Activated B cell treated with CpG ODN at 0.5 μM for 24 hours (primary cell): ENCODE results near the gene ZCCHC17. TPM values are rescaled to one million over a fixed set of nuclear protein-coding genes. Genes with fewer than 3 reads are reported as not detected.

Experiments
- ATAC-seq: fragments of 200-7000 bp; cut with Tn5 transposase; one replicate; pipeline ENCODE4 v1.10.0; 2021; ENCODE audit warnings: low read depth, mild to moderate bottlenecking, moderate library complexity
- CTCF ChIA-PET: fragments of 350-600 bp; sonication (Branson Sonifier 250); formaldehyde crosslinking; loops from one replicate; lab custom pipeline; 2021; ENCODE audit warnings: antibody characterized with exemption; lab: Charles Lee
- POLR2A ChIA-PET: fragments of 350-600 bp; sonication (Branson Sonifier 250); formaldehyde crosslinking; loops from one replicate; lab custom pipeline; 2021; ENCODE audit warnings: antibody characterized with exemption; lab: Charles Lee
- DNase-seq: peaks from one replicate; pipeline ENCODE4 v3.0.0; 2022
- H3K27ac Mint-ChIP-seq: one replicate; pipeline ENCODE4 v1.8.0; 2020; ENCODE audit warnings: mixed read lengths
- H3K27me3 Mint-ChIP-seq: one replicate; pipeline ENCODE4 v1.8.0; 2021; ENCODE audit warnings: mixed read lengths
- H3K36me3 Mint-ChIP-seq: one replicate; pipeline ENCODE4 v1.8.0; 2021; ENCODE audit warnings: low read depth, mixed read lengths
- H3K4me1 Mint-ChIP-seq: one replicate; pipeline ENCODE4 v1.8.0; 2021; ENCODE audit warnings: mixed read lengths
- H3K4me3 Mint-ChIP-seq: one replicate; pipeline ENCODE4 v1.8.0; 2020; ENCODE audit warnings: mild to moderate bottlenecking, mixed read lengths
- H3K9me3 Mint-ChIP-seq: one replicate; pipeline ENCODE4 v1.8.0; 2020; ENCODE audit warnings: mixed read lengths
- intact Hi-C: fragments of 100-400 bp; cut with micrococcal nuclease; formaldehyde crosslinking; loops from one replicate; pipeline ENCODE4 v1.15.1; 2024
- total RNA-seq: library from RNA; stranded (reverse); gene quantifications from 2 replicates; pipeline ENCODE4 v1.2.3, GENCODE V29; 2022
- TF ChIP-seq, protein P1 (sequence below): fragments of 200-600 bp; IDR thresholded peaks from one replicate; pipeline ENCODE4 v1.8.0; 2022; ENCODE audit warnings: antibody characterized with exemption, mild to moderate bottlenecking

Gene ZCCHC17
- total RNA-seq, 1 donor from 2014 or later = 19.5 TPM

DNA sequence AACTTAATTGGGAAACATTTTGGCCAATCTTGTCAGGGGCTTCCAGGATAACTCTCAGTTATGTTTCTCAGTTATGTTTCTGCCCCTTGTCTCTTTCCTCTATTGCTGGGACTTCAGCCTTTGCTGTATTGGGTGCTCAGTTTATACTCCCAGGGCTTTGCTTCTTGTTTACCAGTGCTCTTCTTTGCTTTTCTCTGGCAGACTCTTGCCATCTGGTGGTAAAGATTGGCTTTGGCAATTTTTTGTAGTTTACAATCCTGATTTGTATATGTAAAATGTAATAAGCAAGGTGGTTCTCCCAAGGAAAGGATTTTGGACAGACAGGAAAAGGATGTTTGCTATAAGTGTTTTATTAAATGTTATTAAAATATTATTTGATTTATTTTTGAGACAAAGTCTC is 38.2 kb downstream of the ZCCHC17 start:
- Mint-ChIP-seq H3K4me3 (no peak overlapping the region), H3K9me3 (no peaks in the 10 kb centered on the region), H3K27me3 (no peaks in the 10 kb centered on the region), H3K36me3 (peaks cover 38% of the 10 kb centered on the region), H3K4me1 (peaks cover 7% of the 10 kb centered on the region), H3K27ac (no peak overlapping the region)
- TF ChIP-seq, protein P1, sequence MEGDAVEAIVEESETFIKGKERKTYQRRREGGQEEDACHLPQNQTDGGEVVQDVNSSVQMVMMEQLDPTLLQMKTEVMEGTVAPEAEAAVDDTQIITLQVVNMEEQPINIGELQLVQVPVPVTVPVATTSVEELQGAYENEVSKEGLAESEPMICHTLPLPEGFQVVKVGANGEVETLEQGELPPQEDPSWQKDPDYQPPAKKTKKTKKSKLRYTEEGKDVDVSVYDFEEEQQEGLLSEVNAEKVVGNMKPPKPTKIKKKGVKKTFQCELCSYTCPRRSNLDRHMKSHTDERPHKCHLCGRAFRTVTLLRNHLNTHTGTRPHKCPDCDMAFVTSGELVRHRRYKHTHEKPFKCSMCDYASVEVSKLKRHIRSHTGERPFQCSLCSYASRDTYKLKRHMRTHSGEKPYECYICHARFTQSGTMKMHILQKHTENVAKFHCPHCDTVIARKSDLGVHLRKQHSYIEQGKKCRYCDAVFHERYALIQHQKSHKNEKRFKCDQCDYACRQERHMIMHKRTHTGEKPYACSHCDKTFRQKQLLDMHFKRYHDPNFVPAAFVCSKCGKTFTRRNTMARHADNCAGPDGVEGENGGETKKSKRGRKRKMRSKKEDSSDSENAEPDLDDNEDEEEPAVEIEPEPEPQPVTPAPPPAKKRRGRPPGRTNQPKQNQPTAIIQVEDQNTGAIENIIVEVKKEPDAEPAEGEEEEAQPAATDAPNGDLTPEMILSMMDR = no peak
- ChIA-PET CTCF (interaction anchor here (1.0 to 1.2 kb wide), 2 partner anchors 154 to 215 kb away, joined by 3 read pairs; no protein-coding TSS in a partner anchor), POLR2A (no interaction called here)
- ATAC-seq = no peak
- DNase-seq = no peak
- intact Hi-C loops = loop anchor here (2.0 kb wide), 1 partner anchor 150 kb away; no protein-coding TSS in a partner anchor

DNA sequence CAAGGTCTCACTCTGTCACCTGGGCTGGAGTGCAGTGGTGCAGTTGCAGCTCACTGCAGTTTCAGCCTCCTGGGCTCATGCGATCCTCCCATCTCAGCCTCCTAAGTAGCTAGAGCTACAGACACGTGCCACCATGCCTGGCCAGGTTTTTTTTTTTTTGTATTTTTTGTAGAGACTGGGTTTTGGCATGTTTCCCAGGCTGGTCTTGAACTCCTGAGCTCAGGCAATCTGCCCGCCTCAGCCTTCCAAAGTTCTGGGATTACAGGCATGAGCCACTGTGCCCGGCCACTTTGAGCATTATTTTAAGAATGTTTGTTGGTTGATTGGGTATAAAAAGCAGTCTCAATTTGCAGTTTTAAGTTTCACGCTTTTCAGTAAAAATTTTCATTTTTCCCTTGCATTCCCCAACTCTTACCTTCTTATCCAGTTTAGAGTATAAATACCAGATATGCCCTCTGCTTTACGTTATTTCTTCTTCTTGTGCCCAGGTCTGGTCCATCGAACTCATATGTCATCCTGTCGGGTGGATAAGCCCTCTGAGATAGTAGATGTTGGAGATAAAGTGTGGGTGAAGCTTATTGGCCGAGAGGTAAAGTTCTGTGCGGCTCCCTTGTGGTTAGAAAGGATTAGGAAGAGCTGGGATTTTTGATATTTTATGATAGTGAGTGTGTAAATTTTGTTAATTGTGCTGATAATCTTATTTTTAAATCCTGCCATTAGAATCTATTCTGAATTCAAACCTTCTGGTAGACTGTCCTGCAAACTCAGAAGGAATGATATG is 40.0 kb downstream of the ZCCHC17 start:
- intact Hi-C loops = no loop called here

DNA sequence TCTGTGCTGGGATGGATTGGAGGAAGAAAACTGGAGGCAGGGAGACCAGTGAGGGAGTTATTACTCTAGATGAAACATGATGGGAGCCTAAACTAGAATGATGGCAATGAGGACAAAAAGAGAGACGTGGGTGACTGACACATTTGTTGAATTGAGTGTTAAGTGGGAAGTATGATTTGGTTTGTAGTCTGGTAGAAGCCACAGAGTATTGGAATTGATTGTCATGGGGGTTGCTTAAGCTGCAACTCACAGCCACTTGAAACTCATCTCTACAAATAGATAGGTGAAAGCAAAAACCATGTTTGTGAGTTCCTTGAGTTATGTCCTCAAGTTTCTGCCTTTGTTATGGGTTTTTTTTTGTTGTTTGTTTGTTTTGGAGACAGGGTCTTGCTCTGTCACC is 47.7 kb downstream of the ZCCHC17 start:
- TF ChIP-seq, protein P1 = no peak
- Mint-ChIP-seq H3K9me3 (no peaks in the 10 kb centered on the region), H3K4me1 (peaks cover 11% of the 10 kb centered on the region), H3K4me3 (no peak overlapping the region), H3K36me3 (peaks cover 64% of the 10 kb centered on the region), H3K27ac (no peak overlapping the region), H3K27me3 (no peaks in the 10 kb centered on the region)
- intact Hi-C loops = no loop called here
- DNase-seq (no peak), ATAC-seq (no peak)
- POLR2A ChIA-PET = no interaction called here
- CTCF ChIA-PET = no interaction called here

More for the DNA sequence above, 40.0 kb downstream of the ZCCHC17 start:
- Mint-ChIP-seq H3K36me3 (peaks cover 41% of the 10 kb centered on the region), H3K4me1 (peaks cover 7% of the 10 kb centered on the region), H3K27me3 (no peaks in the 10 kb centered on the region), H3K9me3 (no peaks in the 10 kb centered on the region), H3K27ac (no peak overlapping the region), H3K4me3 (no peak overlapping the region)
- ChIA-PET POLR2A (no interaction called here), CTCF (no interaction called here)
- ATAC-seq = no peak
- TF ChIP-seq, protein P1 = no peak
- no peak for DNase-seq

DNA sequence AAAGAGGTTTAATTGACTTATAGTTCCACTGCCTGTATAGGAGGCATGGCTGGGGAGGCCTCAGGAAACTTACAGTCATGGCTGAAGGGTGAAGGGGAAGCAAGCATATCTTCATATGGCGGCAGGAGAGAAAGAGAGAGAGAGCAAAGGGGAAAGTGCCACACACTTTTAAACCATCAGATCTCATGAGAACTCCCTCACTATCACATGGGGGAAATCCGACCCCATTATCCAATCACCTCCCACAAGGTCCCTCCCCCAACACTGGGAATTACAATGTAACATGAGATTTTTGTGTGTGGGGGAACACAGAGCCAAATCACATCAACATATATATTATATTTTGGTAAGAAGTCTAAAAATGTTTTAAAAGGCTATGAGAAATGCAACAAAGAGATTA is 48.8 kb downstream of the ZCCHC17 start:
- H3K36me3 Mint-ChIP-seq = peaks cover 63% of the 10 kb centered on the region
- H3K27me3 Mint-ChIP-seq = no peaks in the 10 kb centered on the region
- CTCF ChIA-PET = no interaction called here
- H3K4me3 Mint-ChIP-seq = no peak overlapping the region
- DNase-seq (no peak), ATAC-seq (no peak)
- H3K9me3 Mint-ChIP-seq = no peaks in the 10 kb centered on the region
- intact Hi-C loops = no loop called here
- POLR2A ChIA-PET = no interaction called here
- no peak overlapping the region for H3K27ac Mint-ChIP-seq
- H3K4me1 Mint-ChIP-seq = peaks cover 11% of the 10 kb centered on the region
- TF ChIP-seq, protein P1 = no peak

DNA sequence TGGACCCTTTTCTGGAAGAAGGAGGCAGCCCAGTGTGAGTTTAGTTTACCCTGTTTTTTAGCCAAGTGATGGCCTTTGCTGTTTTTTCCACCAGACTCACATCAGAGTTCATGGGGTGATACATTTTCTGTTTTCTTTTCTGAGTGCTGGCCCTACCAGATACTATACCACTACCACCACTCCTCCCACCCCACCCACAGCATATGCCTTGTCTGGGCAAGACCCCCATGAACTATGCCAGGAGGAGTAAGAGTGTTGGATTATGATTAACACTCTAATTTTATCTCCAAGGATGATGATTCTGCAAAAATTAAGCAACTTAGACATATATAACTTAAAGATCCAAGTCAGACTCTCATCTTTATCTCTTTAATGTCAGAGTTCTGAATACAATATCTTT is 50.0 kb downstream of the ZCCHC17 start:
- no peak overlapping the region for H3K4me3 Mint-ChIP-seq
- POLR2A ChIA-PET = no interaction called here
- ATAC-seq = no peak
- peaks cover 68% of the 10 kb centered on the region for H3K36me3 Mint-ChIP-seq
- TF ChIP-seq, protein P1 = no peak
- intact Hi-C loops = no loop called here
- no peaks in the 10 kb centered on the region for H3K9me3 Mint-ChIP-seq
- CTCF ChIA-PET = no interaction called here
- DNase-seq = no peak
- H3K4me1 Mint-ChIP-seq = peaks cover 11% of the 10 kb centered on the region
- no peaks in the 10 kb centered on the region for H3K27me3 Mint-ChIP-seq
- no peak overlapping the region for H3K27ac Mint-ChIP-seq
